GM04503 (cell line): Measurements from ENCODE around the gene E2F4.

Experiments used
- DNase-seq: peaks from one replicate; pipeline ENCODE4 v3.0.0-alpha.2; 2012; ENCODE audit warnings: low read depth

E2F4 gene

GRCh38 chr16:67157892-67158635 is 33.9 kb upstream of the E2F4 start:
- DNase-seq = no peak

- no peak for DNase-seq
These were observed 33.0 kb upstream of the E2F4 start for GRCh38 chr16:67158637-67159600.

GRCh38 chr16:67161595-67162058 is 30.3 kb upstream of the E2F4 start:
- DNase-seq = no peak

GRCh38 chr16:67162506-67163163 is 29.3 kb upstream of the E2F4 start:
- DNase-seq = no peak

GRCh38 chr16:67163164-67163998 is 28.6 kb upstream of the E2F4 start:
- DNase-seq = no peak

- no peak for DNase-seq
These were observed 27.9 kb upstream of the E2F4 start for GRCh38 chr16:67163999-67164558.

- no peak for DNase-seq
These were observed 27.3 kb upstream of the E2F4 start, which contains the start of gene HSF4 for GRCh38 chr16:67164599-67165061. Gene HSF4, plus strand, starts transcription at chr16:67164745. Its CDS starts 67 bp downstream, at chr16:67164812.

- no peak for DNase-seq
These were observed 26.6 kb upstream of the E2F4 start for GRCh38 chr16:67165121-67166078.

- no peak for DNase-seq
These were observed 25.8 kb upstream of the E2F4 start for GRCh38 chr16:67166110-67166547.

GRCh38 chr16:67166598-67167168 is 25.3 kb upstream of the E2F4 start:
- DNase-seq = no peak

- no peak for DNase-seq
These were observed 24.4 kb upstream of the E2F4 start for GRCh38 chr16:67167588-67167987.

- no peak for DNase-seq
These were observed 22.9 kb upstream of the E2F4 start for GRCh38 chr16:67169011-67169451.

- DNase-seq = no peak
These were observed 22.2 kb upstream of the E2F4 start for GRCh38 chr16:67169642-67170167.

GRCh38 chr16:67170168-67170948 is 21.6 kb upstream of the E2F4 start, which contains the start of gene NOL3:
Gene NOL3, plus strand, starts transcription at chr16:67170538.
- no peak for DNase-seq

- no peak for DNase-seq
These were observed 20.9 kb upstream of the E2F4 start for GRCh38 chr16:67170949-67171649.

- no peak for DNase-seq
These were observed 18.6 kb upstream of the E2F4 start for GRCh38 chr16:67173323-67173722.
